Measurements from ENCODE around the gene CLSTN1.

DNA sequence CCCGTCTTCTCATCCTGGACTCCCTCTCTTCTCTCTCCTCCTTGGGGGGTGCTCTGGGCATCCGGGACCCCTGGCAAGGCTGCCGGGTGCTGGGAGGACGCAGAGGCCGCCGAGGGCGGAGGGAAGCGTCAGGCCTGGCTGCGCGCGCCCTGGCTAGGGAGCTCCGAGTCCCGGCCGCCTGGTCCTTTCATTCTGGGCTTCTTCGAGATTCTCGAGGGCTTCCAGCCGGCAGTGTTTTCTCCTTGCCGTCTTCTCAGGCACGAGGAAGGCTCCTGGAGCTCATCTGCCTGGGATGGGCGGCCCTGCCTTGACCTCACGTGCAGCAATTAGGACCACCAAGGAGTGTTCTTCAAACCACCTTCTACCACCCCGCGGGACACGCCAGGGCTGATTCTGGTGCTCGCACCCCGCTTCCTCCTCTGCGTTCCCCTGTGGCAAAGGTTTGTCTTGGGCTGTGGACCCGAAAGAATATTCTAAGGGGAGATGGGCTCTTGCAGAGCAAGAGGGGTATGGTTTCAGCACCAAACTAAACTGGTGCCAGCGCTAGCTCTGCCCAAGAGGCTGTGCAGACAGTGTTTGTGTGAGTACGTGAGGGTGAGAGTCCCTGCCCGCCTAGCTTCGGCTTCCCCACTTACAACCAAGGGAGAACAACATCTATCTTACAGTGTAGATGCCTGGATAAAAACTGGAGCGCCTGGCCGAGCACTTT is 135.7 kb downstream of the CLSTN1 start:
- TF ChIP-seq POLR2AphosphoS5 (IDR thresholded peaks at IDR 0.05; ENCODE audit: low read depth, low read length) (no peak), TCF7L2 (IDR thresholded peaks at IDR 0.05; ENCODE audit: low read depth, low read length) (no peak), SIN3A (IDR thresholded peaks at IDR 0.05; ENCODE audit: borderline replicate concordance, insufficient read depth, low read depth, low read length) (no peak)
- TF ChIP-seq, protein P1, sequence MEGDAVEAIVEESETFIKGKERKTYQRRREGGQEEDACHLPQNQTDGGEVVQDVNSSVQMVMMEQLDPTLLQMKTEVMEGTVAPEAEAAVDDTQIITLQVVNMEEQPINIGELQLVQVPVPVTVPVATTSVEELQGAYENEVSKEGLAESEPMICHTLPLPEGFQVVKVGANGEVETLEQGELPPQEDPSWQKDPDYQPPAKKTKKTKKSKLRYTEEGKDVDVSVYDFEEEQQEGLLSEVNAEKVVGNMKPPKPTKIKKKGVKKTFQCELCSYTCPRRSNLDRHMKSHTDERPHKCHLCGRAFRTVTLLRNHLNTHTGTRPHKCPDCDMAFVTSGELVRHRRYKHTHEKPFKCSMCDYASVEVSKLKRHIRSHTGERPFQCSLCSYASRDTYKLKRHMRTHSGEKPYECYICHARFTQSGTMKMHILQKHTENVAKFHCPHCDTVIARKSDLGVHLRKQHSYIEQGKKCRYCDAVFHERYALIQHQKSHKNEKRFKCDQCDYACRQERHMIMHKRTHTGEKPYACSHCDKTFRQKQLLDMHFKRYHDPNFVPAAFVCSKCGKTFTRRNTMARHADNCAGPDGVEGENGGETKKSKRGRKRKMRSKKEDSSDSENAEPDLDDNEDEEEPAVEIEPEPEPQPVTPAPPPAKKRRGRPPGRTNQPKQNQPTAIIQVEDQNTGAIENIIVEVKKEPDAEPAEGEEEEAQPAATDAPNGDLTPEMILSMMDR (IDR thresholded peaks at IDR 0.05) = no peak
- TF ChIP-seq, protein P2, sequence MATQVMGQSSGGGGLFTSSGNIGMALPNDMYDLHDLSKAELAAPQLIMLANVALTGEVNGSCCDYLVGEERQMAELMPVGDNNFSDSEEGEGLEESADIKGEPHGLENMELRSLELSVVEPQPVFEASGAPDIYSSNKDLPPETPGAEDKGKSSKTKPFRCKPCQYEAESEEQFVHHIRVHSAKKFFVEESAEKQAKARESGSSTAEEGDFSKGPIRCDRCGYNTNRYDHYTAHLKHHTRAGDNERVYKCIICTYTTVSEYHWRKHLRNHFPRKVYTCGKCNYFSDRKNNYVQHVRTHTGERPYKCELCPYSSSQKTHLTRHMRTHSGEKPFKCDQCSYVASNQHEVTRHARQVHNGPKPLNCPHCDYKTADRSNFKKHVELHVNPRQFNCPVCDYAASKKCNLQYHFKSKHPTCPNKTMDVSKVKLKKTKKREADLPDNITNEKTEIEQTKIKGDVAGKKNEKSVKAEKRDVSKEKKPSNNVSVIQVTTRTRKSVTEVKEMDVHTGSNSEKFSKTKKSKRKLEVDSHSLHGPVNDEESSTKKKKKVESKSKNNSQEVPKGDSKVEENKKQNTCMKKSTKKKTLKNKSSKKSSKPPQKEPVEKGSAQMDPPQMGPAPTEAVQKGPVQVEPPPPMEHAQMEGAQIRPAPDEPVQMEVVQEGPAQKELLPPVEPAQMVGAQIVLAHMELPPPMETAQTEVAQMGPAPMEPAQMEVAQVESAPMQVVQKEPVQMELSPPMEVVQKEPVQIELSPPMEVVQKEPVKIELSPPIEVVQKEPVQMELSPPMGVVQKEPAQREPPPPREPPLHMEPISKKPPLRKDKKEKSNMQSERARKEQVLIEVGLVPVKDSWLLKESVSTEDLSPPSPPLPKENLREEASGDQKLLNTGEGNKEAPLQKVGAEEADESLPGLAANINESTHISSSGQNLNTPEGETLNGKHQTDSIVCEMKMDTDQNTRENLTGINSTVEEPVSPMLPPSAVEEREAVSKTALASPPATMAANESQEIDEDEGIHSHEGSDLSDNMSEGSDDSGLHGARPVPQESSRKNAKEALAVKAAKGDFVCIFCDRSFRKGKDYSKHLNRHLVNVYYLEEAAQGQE (IDR thresholded peaks at IDR 0.05; ENCODE audit: insufficient read depth in 1 of 2, low read depth in 2 of 2, low read length in 1 of 2) = no peak
